Measurements from ENCODE around the gene GPC6.

The GPC6 gene

GRCh38 chr13:93948162-93948922 lies 721.7 kb downstream of the GPC6 start:
- H2BK5ac ChIP-seq (ENCODE audit: low read length) = no peak overlapping the region
- H3K56ac ChIP-seq (ENCODE audit: low read length) = no peak overlapping the region
- no peak overlapping the region for H3K18ac ChIP-seq (ENCODE audit: low read length)
- 100% methylated on average over 1 of the region's 2 CpGs for WGBS (ENCODE audit: extremely low coverage, insufficient coverage, low lambda C conversion rate)
- no peaks in the 10 kb centered on the region for H3K4me1 ChIP-seq (ENCODE audit: control insufficient read depth, low read depth, low read length)
- no peaks in the 10 kb centered on the region for H3K36me3 ChIP-seq (ENCODE audit: control insufficient read depth, insufficient read depth, low read length)
- no peak overlapping the region for H2AK5ac ChIP-seq (ENCODE audit: low read length)
- H2BK120ac ChIP-seq (ENCODE audit: low read depth, low read length) = no peak overlapping the region
- DNase-seq = no peak
- no peak overlapping the region for H3K4ac ChIP-seq (ENCODE audit: low read depth, low read length)
- no peaks in the 10 kb centered on the region for H3K27me3 ChIP-seq (ENCODE audit: insufficient read depth, low read length, poor library complexity)
- H4K8ac ChIP-seq (ENCODE audit: low read depth, low read length) = no peak overlapping the region
- no peak overlapping the region for H3K4me2 ChIP-seq (ENCODE audit: low read length)
- H2BK15ac ChIP-seq (replicated peaks; ENCODE audit: low read depth) = no peak overlapping the region
- H3K23ac ChIP-seq (ENCODE audit: low read length) = no peak overlapping the region
- H3K9ac ChIP-seq (ENCODE audit: low read length) = no peak overlapping the region
- H3K27ac ChIP-seq (ENCODE audit: low read depth, low read length) = no peak overlapping the region
- no peak overlapping the region for H3K4me3 ChIP-seq (ENCODE audit: low read length)
- no peaks in the 10 kb centered on the region for H3K79me2 ChIP-seq (ENCODE audit: control insufficient read depth, insufficient read depth, low read length)
- H3K79me1 ChIP-seq (ENCODE audit: low read length) = no peaks in the 10 kb centered on the region
- H4K5ac ChIP-seq (ENCODE audit: low read length) = no peak overlapping the region

DNA sequence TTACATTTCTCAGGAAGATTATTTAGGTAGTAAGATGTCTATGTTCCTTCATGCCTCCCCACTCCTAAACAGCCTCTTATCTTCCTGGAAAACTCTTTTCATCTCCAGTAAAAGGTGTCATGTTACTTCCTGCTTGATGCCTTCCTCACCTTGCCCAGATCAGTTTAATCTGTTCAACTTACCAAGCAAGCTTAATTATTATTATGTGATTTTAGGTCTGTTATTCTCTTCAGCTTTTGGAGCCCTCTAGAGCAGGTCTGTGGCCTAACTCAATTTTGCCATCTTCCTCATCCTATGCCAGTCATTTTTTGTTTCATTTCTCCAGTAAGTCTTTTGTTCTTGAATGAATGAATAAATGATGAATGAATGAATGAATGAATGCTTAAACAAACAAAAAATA lies 724.5 kb downstream of the GPC6 start:
- DNase-seq = peak; percentile 10
- Histone ChIP-seq H3K23ac (ENCODE audit: low read length) (no peak overlapping the region), H3K4ac (ENCODE audit: low read depth, low read length) (no peak overlapping the region)

GRCh38 chr13:93951951-93952350 lies 725.3 kb downstream of the GPC6 start:
- Histone ChIP-seq H3K36me3 (ENCODE audit: control insufficient read depth, insufficient read depth, low read length) (no peaks in the 10 kb centered on the region), H2BK5ac (ENCODE audit: low read length) (no peak overlapping the region), H3K4ac (ENCODE audit: low read depth, low read length) (no peak overlapping the region), H3K27ac (ENCODE audit: low read depth, low read length) (no peak overlapping the region), H3K4me2 (ENCODE audit: low read length) (no peak overlapping the region), H4K5ac (ENCODE audit: low read length) (no peak overlapping the region), H3K4me1 (ENCODE audit: control insufficient read depth, low read depth, low read length) (no peaks in the 10 kb centered on the region), H2BK120ac (ENCODE audit: low read depth, low read length) (no peak overlapping the region), H3K23ac (ENCODE audit: low read length) (no peak overlapping the region), H3K56ac (ENCODE audit: low read length) (no peak overlapping the region), H3K79me1 (ENCODE audit: low read length) (no peaks in the 10 kb centered on the region), H3K4me3 (ENCODE audit: low read length) (no peak overlapping the region), H4K8ac (ENCODE audit: low read depth, low read length) (no peak overlapping the region), H2BK15ac (replicated peaks; ENCODE audit: low read depth) (no peak overlapping the region), H3K79me2 (ENCODE audit: control insufficient read depth, insufficient read depth, low read length) (no peaks in the 10 kb centered on the region), H3K18ac (ENCODE audit: low read length) (no peak overlapping the region), H2AK5ac (ENCODE audit: low read length) (no peak overlapping the region), H3K27me3 (ENCODE audit: insufficient read depth, low read length, poor library complexity) (no peaks in the 10 kb centered on the region), H3K9ac (ENCODE audit: low read length) (no peak overlapping the region)
- no CpG with 5 or more reads among the region's 1 CpG for WGBS (ENCODE audit: extremely low coverage, insufficient coverage, low lambda C conversion rate)
- no peak for DNase-seq

More for the DNA sequence above, 724.5 kb downstream of the GPC6 start:
- Histone ChIP-seq H3K36me3 (ENCODE audit: control insufficient read depth, insufficient read depth, low read length) (no peaks in the 10 kb centered on the region), H3K9ac (ENCODE audit: low read length) (no peak overlapping the region), H3K27me3 (ENCODE audit: insufficient read depth, low read length, poor library complexity) (no peaks in the 10 kb centered on the region), H3K56ac (ENCODE audit: low read length) (no peak overlapping the region), H2AK5ac (ENCODE audit: low read length) (no peak overlapping the region), H2BK15ac (replicated peaks; ENCODE audit: low read depth) (no peak overlapping the region), H2BK5ac (ENCODE audit: low read length) (no peak overlapping the region), H3K4me3 (ENCODE audit: low read length) (no peak overlapping the region), H2BK120ac (ENCODE audit: low read depth, low read length) (no peak overlapping the region), H3K18ac (ENCODE audit: low read length) (no peak overlapping the region), H4K8ac (ENCODE audit: low read depth, low read length) (no peak overlapping the region), H3K79me2 (ENCODE audit: control insufficient read depth, insufficient read depth, low read length) (no peaks in the 10 kb centered on the region), H3K79me1 (ENCODE audit: low read length) (no peaks in the 10 kb centered on the region), H3K4me2 (ENCODE audit: low read length) (no peak overlapping the region), H3K4me1 (ENCODE audit: control insufficient read depth, low read depth, low read length) (no peaks in the 10 kb centered on the region), H4K5ac (ENCODE audit: low read length) (no peak overlapping the region), H3K27ac (ENCODE audit: low read depth, low read length) (no peak overlapping the region)

DNA sequence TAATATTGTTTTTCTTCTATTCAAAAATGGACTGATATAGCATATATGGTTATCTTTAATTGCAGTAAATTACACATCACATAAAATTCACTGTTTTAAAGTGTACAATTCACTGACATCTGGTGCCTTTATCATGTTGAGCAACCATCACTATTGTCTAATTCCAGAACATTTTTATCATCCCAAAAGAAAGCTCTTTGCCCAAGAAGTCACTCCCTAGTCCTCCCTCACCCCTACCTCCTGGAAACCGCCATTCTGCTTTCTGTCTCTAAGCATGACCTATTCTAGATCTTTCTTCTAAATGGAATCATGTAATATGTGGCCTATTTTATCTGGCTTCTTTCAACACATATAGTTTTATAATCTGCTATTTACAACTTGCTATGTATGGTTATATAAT lies 727.2 kb downstream of the GPC6 start:
- H3K23ac ChIP-seq (ENCODE audit: low read length) = no peak overlapping the region
- no peak for DNase-seq
- H3K4me3 ChIP-seq (ENCODE audit: low read length) = no peak overlapping the region
- H3K27ac ChIP-seq (ENCODE audit: low read depth, low read length) = no peak overlapping the region
- no peak overlapping the region for H3K9ac ChIP-seq (ENCODE audit: low read length)
- H2AK5ac ChIP-seq (ENCODE audit: low read length) = no peak overlapping the region
- no peak overlapping the region for H2BK5ac ChIP-seq (ENCODE audit: low read length)
- no peak overlapping the region for H2BK15ac ChIP-seq (replicated peaks; ENCODE audit: low read depth)
- H3K27me3 ChIP-seq (ENCODE audit: insufficient read depth, low read length, poor library complexity) = no peaks in the 10 kb centered on the region
- H2BK120ac ChIP-seq (ENCODE audit: low read depth, low read length) = no peak overlapping the region
- no peak overlapping the region for H4K8ac ChIP-seq (ENCODE audit: low read depth, low read length)
- no peak overlapping the region for H4K5ac ChIP-seq (ENCODE audit: low read length)
- no peaks in the 10 kb centered on the region for H3K36me3 ChIP-seq (ENCODE audit: control insufficient read depth, insufficient read depth, low read length)
- no peaks in the 10 kb centered on the region for H3K79me2 ChIP-seq (ENCODE audit: control insufficient read depth, insufficient read depth, low read length)
- no peak overlapping the region for H3K18ac ChIP-seq (ENCODE audit: low read length)
- WGBS (ENCODE audit: extremely low coverage, insufficient coverage, low lambda C conversion rate) = no CpG with 5 or more reads among the region's 1 CpG
- H3K4me2 ChIP-seq (ENCODE audit: low read length) = no peak overlapping the region
- H3K4me1 ChIP-seq (ENCODE audit: control insufficient read depth, low read depth, low read length) = no peaks in the 10 kb centered on the region
- H3K4ac ChIP-seq (ENCODE audit: low read depth, low read length) = no peak overlapping the region
- H3K56ac ChIP-seq (ENCODE audit: low read length) = no peak overlapping the region
- no peaks in the 10 kb centered on the region for H3K79me1 ChIP-seq (ENCODE audit: low read length)

DNA sequence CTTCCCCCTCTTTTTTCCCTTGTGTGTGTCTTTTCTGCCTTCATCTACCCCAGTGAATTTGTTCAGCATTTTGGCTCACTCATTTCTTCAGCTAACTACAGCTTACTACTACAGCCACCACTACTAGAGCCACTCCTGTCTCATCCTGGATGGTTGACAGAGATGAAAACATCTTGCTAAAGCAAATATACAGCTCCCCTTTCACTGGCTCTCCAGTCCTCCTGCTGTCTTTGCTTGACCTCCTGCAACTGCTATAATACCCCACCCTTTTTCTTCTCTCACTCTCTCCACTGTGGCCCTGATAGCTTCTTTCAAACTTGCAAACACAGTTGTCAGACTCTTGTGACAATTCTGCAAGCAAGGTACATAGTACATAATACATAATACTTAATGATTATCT lies 729.3 kb downstream of the GPC6 start:
- no peak for DNase-seq
- no peaks in the 10 kb centered on the region for H3K36me3 ChIP-seq (ENCODE audit: control insufficient read depth, insufficient read depth, low read length)
- no peak overlapping the region for H2AK5ac ChIP-seq (ENCODE audit: low read length)
- H3K4me1 ChIP-seq (ENCODE audit: control insufficient read depth, low read depth, low read length) = no peaks in the 10 kb centered on the region
- H2BK5ac ChIP-seq (ENCODE audit: low read length) = no peak overlapping the region
- H3K56ac ChIP-seq (ENCODE audit: low read length) = peak overlapping the region; percentile 10
- no peak overlapping the region for H3K4me2 ChIP-seq (ENCODE audit: low read length)
- H2BK15ac ChIP-seq (replicated peaks; ENCODE audit: low read depth) = no peak overlapping the region
- no peak overlapping the region for H3K23ac ChIP-seq (ENCODE audit: low read length)
- H3K79me2 ChIP-seq (ENCODE audit: control insufficient read depth, insufficient read depth, low read length) = no peaks in the 10 kb centered on the region
- H3K4ac ChIP-seq (ENCODE audit: low read depth, low read length) = no peak overlapping the region
- H3K27me3 ChIP-seq (ENCODE audit: insufficient read depth, low read length, poor library complexity) = no peaks in the 10 kb centered on the region
- no peak overlapping the region for H4K5ac ChIP-seq (ENCODE audit: low read length)
- no peaks in the 10 kb centered on the region for H3K79me1 ChIP-seq (ENCODE audit: low read length)
- H3K4me3 ChIP-seq (ENCODE audit: low read length) = no peak overlapping the region
- no peak overlapping the region for H4K8ac ChIP-seq (ENCODE audit: low read depth, low read length)
- no peak overlapping the region for H3K27ac ChIP-seq (ENCODE audit: low read depth, low read length)
- no peak overlapping the region for H3K18ac ChIP-seq (ENCODE audit: low read length)
- H3K9ac ChIP-seq (ENCODE audit: low read length) = no peak overlapping the region
- no peak overlapping the region for H2BK120ac ChIP-seq (ENCODE audit: low read depth, low read length)

GRCh38 chr13:93956426-93956825 lies 729.8 kb downstream of the GPC6 start:
- Histone ChIP-seq H3K79me2 (ENCODE audit: control insufficient read depth, insufficient read depth, low read length) (no peaks in the 10 kb centered on the region), H3K23ac (ENCODE audit: low read length) (no peak overlapping the region), H3K36me3 (ENCODE audit: control insufficient read depth, insufficient read depth, low read length) (no peaks in the 10 kb centered on the region), H4K5ac (ENCODE audit: low read length) (no peak overlapping the region), H3K18ac (ENCODE audit: low read length) (no peak overlapping the region), H3K4me3 (ENCODE audit: low read length) (no peak overlapping the region), H3K9ac (ENCODE audit: low read length) (no peak overlapping the region), H3K56ac (ENCODE audit: low read length) (no peak overlapping the region), H3K4me1 (ENCODE audit: control insufficient read depth, low read depth, low read length) (no peaks in the 10 kb centered on the region), H4K8ac (ENCODE audit: low read depth, low read length) (no peak overlapping the region), H3K4me2 (ENCODE audit: low read length) (no peak overlapping the region), H2BK120ac (ENCODE audit: low read depth, low read length) (no peak overlapping the region), H3K4ac (ENCODE audit: low read depth, low read length) (no peak overlapping the region), H2BK15ac (replicated peaks; ENCODE audit: low read depth) (no peak overlapping the region), H2BK5ac (ENCODE audit: low read length) (no peak overlapping the region), H2AK5ac (ENCODE audit: low read length) (no peak overlapping the region), H3K27me3 (ENCODE audit: insufficient read depth, low read length, poor library complexity) (no peaks in the 10 kb centered on the region), H3K79me1 (ENCODE audit: low read length) (no peaks in the 10 kb centered on the region), H3K27ac (ENCODE audit: low read depth, low read length) (no peak overlapping the region)
- no peak for DNase-seq
- WGBS (ENCODE audit: extremely low coverage, insufficient coverage, low lambda C conversion rate) = no CpG with 5 or more reads among the region's 2 CpGs

Measured in mesendoderm (in vitro differentiated cells).